Activated effector memory CD4-positive, alpha-beta T cell treated with anti-CD3 and anti-CD28 coated beads, Interleukin-2, amount 50 U/mL, for 16 hours (primary cell): Measurements from ENCODE around the gene RNF220.

Experiments
- DNase-seq: peaks from one replicate; pipeline ENCODE4 v3.0.0-alpha.2; 2020

The RNF220 gene

GRCh38 chr1:44616991-44617702 is 212.1 kb downstream of the RNF220 start:
- DNase-seq, result no peak

GRCh38 chr1:44617703-44618029 is 212.6 kb downstream of the RNF220 start:
- DNase-seq, result no peak

GRCh38 chr1:44619261-44619900 is 214.3 kb downstream of the RNF220 start:
- DNase-seq, result no peak

GRCh38 chr1:44620072-44620471 is 215.0 kb downstream of the RNF220 start:
- no peak for DNase-seq

- DNase-seq, result no peak
Measured at GRCh38 chr1:44621841-44622286, 216.8 kb downstream of the RNF220 start.

- DNase-seq, result no peak
Measured at GRCh38 chr1:44624268-44624901, 219.3 kb downstream of the RNF220 start.

- no peak for DNase-seq
Measured at GRCh38 chr1:44625348-44625747, 220.3 kb downstream of the RNF220 start.

- no peak for DNase-seq
Measured at GRCh38 chr1:44628962-44629756, 224.1 kb downstream of the RNF220 start.

- DNase-seq, result no peak
Measured at GRCh38 chr1:44630116-44630515, 225.1 kb downstream of the RNF220 start.

- no peak for DNase-seq
Measured at GRCh38 chr1:44631333-44631646, 226.2 kb downstream of the RNF220 start.

GRCh38 chr1:44631647-44632539 is 226.8 kb downstream of the RNF220 start:
- peak; percentile 96 for DNase-seq

GRCh38 chr1:44632598-44632997 is 227.5 kb downstream of the RNF220 start:
- DNase-seq, result no peak

GRCh38 chr1:44634606-44635189 is 229.6 kb downstream of the RNF220 start:
- no peak for DNase-seq

GRCh38 chr1:44635439-44635838 is 230.4 kb downstream of the RNF220 start:
- no peak for DNase-seq

- no peak for DNase-seq
Measured at GRCh38 chr1:44636083-44636687, 231.1 kb downstream of the RNF220 start.

GRCh38 chr1:44636688-44637598 is 231.9 kb downstream of the RNF220 start:
- no peak for DNase-seq

GRCh38 chr1:44637702-44638411 is 232.8 kb downstream of the RNF220 start:
- DNase-seq, result no peak

- DNase-seq, result no peak
Measured at GRCh38 chr1:44640200-44640853, 235.3 kb downstream of the RNF220 start.
